HG02870 (cell line): Measurements from ENCODE around the gene GFOD2.

Experiments
- ATAC-seq: cut with Tn5 transposase; IDR thresholded peaks from one replicate; pipeline ENCODE4 v1.9.1; 2021; ENCODE audit warnings: mild to moderate bottlenecking, moderate library complexity; ENCODE audit not compliant: unreplicated experiment

The GFOD2 gene

DNA sequence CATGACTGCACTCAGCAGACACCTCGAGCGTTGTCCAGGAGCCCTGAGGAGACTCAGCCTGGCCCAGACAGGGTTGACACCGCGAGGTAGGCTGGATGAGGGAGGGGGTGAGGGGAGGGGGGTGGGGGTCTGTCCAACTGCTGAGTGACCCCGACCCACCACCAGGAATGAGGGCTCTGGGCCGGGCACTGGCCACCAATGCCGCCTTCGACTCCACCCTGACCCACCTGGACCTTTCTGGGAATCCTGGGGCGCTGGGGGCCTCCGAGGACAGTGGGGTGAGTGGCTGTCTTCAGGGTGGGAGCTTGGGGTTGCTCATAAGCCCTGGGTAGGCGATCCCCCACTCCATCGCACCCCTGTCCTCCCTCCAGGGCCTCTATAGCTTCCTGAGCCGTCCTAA, 71.4 kb downstream of the GFOD2 start:
- ATAC-seq: no peak

DNA sequence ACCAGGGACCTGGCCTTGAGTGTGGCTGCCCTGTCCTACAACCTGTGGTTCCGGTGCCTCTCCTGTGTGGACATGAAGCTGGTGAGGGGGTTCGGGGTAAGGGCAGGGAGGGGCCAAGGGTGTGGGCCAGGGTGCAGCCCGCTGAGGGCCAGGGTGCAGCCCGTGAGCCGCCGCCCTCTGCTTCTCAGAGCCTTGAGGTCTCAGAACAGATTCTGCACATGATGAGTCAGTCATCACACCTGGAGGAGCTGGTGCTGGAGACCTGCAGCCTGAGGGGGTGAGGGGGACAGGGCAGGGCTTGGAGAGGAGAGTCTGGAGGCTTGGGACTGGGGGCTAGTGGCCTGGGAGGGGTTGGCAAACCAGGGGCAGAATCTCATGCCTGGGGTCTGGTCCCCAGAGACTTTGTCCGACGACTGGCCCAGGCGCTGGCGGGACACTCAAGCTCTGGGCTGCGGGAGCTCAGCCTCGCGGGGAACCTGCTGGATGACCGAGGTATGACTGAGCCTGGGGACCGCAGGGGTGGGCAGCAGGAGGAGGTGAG, 71.9 kb downstream of the GFOD2 start:
- ATAC-seq: no peak

DNA sequence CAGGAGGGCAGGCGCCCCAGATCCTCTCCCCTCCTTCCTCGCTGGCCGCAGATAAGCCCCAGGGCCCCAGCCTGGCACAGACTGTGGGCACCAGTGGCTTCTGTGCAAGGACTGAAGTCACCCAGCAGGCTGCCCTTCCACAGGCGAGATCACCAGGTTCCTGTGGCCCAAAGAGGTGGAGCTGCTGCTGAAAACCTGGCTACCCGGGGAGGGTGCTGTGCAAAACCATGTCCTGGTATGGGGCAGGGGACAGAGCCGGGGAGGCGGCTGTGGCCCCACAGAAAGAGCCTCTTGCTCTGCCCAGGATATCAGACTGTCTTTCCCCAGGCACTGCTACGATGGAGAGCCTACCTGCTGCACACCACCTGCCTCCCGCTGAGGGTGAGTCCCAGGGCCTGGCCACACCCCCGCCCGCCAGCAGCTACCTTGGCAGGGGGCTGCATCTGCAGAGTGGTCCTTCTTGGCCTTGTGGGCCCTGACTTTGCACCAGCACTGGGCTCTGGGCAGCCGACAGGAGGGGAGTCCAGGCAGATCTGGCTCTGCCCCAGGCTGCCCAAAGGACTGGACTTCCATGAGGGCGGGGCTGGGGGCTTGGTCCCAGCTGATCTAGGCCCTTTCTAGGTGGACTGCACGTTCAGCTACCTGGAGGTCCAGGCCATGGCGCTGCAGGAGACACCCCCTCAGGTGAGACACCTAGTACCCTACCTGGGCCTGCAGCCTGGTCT, 73.6 kb downstream of the GFOD2 start:
- ATAC-seq: no peak

DNA sequence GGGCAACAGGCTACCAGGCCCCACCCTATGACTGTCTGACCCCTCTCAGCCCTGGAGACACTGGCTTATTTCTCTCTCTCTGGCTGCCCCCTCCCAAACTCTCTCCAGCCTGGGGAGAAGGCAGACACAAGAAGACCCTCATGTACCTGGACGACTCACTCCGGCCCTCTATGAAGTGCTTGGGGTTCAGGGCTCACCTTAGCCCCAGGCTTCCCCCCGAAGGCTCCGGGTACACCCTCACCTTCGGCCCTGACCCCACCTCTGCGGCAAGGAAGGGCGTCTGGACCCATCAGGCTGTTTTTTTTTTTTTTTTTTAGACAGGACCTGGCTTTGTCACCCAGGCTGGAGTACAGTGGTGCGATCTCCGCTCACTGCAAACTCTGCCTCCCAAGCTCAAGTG, 75.1 kb downstream of the GFOD2 start:
- ATAC-seq: no peak

DNA sequence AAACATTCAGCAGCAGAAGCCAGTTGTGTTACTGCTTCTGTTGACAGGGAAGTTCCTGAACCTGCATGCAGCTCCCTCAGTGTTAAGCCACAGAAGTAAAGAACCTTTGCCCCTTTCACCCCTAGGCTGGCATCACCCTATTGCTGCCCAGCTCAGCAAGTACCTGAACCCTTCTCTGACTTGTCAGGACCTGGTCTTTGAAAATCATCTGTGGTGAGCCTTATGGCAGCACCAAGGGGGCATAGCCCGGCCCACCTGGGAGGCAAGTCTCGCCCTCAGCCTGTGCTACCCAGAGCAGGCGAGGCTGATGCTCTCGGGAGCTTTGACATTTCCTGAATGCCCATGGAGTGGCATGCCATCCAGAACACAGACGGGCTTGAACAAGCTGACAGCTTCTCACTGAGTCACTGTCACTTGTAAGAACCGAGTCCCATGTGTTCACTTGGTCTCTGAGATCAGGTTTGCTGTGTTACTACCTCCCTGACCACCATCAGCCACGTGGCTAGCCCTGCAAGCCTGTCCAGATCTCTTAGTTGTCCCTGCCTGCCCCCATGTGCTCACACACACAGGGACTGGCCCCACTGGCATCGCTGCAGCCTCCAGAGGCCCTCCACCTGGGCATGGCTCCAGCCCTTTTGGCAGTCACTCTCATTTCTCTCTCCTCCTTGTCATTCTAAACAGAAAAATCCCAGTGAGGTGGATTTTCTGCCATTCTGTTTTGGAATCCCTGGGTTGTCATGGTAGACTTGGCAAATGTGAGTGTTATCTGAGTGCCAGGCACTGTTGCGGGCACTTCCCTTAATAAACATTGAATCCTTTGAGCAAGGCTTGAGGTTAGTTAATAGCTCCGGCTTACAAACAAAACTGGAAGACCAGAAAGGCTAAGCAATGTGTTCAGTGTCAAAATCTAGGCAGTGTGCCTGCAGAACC, 77.1 kb downstream of the GFOD2 start:
- ATAC-seq: no peak

DNA sequence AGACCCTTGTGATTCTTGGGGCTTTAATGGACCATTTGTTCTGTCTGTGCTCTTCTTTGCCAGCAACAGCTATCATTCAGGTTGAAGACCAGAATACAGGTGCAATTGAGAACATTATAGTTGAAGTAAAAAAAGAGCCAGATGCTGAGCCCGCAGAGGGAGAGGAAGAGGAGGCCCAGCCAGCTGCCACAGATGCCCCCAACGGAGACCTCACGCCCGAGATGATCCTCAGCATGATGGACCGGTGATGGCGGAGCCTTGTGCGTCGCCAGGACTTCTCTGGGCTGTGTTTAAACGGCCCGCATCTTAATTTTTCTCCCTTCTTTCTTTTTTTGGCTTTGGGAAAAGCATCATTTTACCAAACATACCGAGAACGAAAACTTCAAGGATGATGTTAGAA, 81.5 kb downstream of the GFOD2 start:
- ATAC-seq: no peak

DNA sequence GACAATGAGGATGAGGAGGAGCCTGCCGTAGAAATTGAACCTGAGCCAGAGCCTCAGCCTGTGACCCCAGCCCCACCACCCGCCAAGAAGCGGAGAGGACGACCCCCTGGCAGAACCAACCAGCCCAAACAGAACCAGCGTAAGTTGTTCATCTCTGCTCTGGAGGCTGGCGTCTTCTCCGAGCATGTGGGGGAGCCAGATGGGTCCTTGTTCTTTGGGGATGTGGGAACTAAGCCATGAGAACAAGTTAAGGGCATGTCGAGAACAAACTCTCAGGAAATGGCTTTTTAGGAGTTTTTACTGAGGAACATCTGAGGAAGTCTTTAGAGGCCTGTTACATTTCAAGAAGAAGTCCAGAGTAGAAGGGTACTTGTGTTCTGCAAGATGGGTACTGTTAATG, 82.4 kb downstream of the GFOD2 start:
- ATAC-seq: no peak

DNA sequence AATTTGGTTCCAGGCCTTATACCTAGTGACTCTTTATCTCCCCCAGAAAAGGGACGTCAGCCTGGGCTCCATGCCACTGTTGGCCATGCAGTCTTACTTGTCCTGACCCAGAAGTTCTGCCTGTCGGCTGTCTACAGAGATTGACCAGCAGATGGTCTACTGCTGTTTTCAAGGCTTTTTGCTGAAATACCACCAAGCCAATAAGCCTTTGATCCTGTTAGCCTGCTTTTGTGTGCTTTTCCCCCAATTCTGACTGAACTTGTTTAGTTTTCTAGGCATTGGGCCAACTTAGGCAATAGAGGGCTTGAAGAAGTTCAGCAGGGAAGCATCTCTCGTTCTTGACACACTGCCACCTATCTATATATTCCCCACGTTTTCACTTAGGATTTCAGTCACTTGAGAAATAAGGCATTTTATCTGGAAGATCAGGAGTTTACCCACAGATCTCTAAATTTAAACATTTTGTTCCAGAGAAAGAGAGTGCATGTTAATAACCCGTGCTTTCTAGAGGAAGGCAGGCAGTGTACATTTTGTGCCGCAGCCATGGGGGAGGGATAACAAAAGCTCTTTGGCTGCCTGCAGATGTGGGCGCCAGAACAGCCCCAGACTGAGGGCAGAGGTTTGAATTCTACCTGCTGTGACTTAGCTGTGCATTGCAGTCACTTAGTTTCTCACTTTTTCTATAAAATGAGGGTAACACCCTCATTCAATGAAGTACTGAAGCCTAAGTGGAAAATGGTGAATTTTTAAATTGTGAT, 86.5 kb downstream of the GFOD2 start:
- ATAC-seq: no peak

DNA sequence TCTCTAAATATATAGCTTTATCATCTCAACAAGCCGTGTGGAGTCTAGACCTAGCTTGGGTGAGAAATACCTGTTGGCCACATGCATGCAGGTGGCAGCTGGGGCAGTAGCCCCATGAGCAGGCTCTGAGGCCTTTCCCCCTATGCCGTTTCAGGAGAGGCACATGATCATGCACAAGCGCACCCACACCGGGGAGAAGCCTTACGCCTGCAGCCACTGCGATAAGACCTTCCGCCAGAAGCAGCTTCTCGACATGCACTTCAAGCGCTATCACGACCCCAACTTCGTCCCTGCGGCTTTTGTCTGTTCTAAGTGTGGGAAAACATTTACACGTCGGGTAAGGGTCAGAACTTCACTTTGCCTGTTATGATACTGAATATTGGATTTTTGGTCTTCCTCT, 90.9 kb downstream of the GFOD2 start:
- no peak for ATAC-seq
